ENCODE results near the gene PTPRJ. TPM values are rescaled to one million over a fixed set of nuclear protein-coding genes. Genes with fewer than 3 reads are reported as not detected.
"Not testable (repeated sequence)": the region's sequence is repeated elsewhere in the genome, so short reads cannot be mapped to it uniquely, and the experiment has no call there.

The PTPRJ gene
- total RNA-seq, 1 donor from 2014 or later = 34.9 TPM

DNA sequence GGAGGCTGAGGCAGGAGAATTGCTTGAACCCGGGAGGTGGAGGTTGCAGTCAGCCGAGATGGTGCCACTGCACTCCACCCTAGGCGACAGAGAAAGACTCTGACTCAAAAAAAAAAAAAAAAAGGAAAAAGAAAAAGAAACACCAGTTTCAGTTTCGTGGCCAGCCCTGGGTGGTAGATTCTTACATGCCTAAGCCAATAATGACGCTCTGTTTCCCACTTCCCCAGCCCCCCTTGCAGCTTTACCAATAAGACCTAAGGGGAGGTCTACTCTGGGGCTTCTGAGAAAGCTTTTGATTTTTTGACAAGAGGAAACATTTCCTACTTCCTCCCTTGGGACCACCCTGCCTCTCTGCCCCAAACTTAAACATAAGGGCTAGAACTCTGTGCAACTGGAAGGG, 30.0 kb upstream of the PTPRJ start:
- Histone ChIP-seq H3K4me1 (peaks cover 17% of the 10 kb centered on the region), H3K27me3 (no peaks in the 10 kb centered on the region), H3K36me3 (no peaks in the 10 kb centered on the region), H3K27ac (no peak overlapping the region), H3K4me3 (no peak overlapping the region), H3K9me3 (no peaks in the 10 kb centered on the region)
- TF ChIP-seq, protein P1, sequence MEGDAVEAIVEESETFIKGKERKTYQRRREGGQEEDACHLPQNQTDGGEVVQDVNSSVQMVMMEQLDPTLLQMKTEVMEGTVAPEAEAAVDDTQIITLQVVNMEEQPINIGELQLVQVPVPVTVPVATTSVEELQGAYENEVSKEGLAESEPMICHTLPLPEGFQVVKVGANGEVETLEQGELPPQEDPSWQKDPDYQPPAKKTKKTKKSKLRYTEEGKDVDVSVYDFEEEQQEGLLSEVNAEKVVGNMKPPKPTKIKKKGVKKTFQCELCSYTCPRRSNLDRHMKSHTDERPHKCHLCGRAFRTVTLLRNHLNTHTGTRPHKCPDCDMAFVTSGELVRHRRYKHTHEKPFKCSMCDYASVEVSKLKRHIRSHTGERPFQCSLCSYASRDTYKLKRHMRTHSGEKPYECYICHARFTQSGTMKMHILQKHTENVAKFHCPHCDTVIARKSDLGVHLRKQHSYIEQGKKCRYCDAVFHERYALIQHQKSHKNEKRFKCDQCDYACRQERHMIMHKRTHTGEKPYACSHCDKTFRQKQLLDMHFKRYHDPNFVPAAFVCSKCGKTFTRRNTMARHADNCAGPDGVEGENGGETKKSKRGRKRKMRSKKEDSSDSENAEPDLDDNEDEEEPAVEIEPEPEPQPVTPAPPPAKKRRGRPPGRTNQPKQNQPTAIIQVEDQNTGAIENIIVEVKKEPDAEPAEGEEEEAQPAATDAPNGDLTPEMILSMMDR (IDR thresholded peaks at IDR 0.05) = no peak
- no peak for ATAC-seq
- DNase-seq = no peak
- intact Hi-C loops (cut with DNase I) = no loop called here

DNA sequence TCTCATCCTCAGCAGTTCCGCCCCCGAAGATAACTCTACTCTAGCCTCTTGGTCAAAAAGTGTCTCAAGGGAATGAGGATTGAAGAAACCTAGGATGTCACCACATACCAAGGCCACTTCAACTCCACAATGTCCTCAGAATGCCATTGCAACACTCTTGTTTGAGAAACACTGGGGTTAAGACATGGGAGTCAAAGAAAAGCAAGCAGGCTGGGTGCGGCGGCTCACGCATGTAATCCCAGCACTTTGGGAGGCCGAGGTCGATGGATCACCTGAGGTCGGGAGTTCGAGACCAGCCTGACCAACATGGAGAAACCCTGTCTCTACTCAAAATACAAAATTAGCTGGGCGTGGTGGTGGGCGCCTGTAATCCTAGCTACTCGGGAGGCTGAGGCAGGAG, 28.9 kb upstream of the PTPRJ start:
- DNase-seq (peak; percentile 70), ATAC-seq (peak; percentile 51)
- H3K27ac ChIP-seq = not testable (repeated sequence)

DNA sequence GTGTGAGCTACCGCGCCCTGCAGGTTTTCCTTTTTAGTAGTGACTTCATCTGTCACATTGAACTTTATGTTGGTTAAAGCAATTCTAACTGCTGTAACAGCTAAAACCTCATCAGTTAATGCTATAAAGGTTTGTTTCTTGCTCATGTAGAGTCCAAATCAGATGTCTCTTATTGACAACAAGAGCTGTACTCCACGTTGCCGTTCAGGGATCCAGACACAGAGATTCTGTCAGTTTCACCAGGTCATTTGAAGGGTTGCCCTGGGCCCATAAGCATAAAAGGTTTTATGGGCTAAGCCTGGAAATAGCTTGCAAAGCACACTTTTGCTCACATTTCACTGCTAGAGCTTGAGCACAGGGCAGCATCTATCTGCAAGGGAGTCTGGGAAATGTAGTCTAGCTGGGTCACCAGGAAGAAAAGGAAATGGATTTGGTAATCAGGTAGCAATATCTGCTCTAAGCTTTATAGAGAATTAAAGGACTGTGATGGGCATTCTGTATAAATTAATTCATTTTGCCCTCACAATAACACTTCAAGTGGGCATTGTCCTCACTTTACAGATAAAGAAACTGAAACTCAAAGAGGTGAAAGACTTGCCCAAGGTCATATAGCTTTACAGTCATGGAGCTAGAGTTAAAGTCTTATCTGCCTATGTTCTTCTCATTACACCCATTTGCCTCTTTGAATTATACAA, 25.2 kb upstream of the PTPRJ start:
- Histone ChIP-seq H3K4me3 (no peak overlapping the region), H3K9me3 (no peaks in the 10 kb centered on the region), H3K4me1 (no peaks in the 10 kb centered on the region), H3K27me3 (no peaks in the 10 kb centered on the region), H3K36me3 (no peaks in the 10 kb centered on the region), H3K27ac (no peak overlapping the region)
- ATAC-seq (peak; percentile 60), DNase-seq (no peak)
- TF ChIP-seq, protein P1 (IDR thresholded peaks at IDR 0.05) = no peak
- intact Hi-C loops (cut with DNase I) = no loop called here

More for the DNA sequence above, 28.9 kb upstream of the PTPRJ start:
- H3K36me3 ChIP-seq; H3K4me3 ChIP-seq; H3K9me3 ChIP-seq; intact Hi-C loops (cut with DNase I); H3K27me3 ChIP-seq: not testable (repeated sequence)
- H3K4me1 ChIP-seq = peaks cover 10% of the 10 kb centered on the region

DNA sequence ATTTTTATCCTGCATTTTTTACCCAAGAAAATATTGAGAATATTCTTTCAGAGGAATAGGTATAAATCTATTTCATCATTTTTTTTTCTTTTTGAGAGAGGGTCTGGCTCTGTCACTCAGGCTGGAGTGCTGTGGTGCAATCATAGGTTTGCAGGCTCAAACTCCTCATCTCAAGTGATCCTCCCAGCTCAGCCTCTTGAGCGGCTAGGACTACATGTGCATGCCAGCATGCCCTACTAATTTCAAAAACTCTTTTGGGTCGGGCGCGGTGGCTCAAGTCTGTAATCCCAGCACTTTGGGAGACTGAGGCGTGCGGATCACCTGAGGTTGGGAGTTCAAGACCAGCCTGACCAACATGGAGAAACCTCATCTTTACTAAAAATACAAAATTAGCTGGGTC, 20.3 kb upstream of the PTPRJ start:
- H3K27me3 ChIP-seq = no peaks in the 10 kb centered on the region
- ATAC-seq (peak; percentile 80), DNase-seq (peak; percentile 79)
- intact Hi-C loops (cut with DNase I) = no loop called here
- TF ChIP-seq, protein P1 (IDR thresholded peaks at IDR 0.05) = no peak
- H3K36me3 ChIP-seq = no peaks in the 10 kb centered on the region
- no peak overlapping the region for H3K4me3 ChIP-seq
- no peaks in the 10 kb centered on the region for H3K9me3 ChIP-seq
- no peaks in the 10 kb centered on the region for H3K4me1 ChIP-seq
- no peak overlapping the region for H3K27ac ChIP-seq

DNA sequence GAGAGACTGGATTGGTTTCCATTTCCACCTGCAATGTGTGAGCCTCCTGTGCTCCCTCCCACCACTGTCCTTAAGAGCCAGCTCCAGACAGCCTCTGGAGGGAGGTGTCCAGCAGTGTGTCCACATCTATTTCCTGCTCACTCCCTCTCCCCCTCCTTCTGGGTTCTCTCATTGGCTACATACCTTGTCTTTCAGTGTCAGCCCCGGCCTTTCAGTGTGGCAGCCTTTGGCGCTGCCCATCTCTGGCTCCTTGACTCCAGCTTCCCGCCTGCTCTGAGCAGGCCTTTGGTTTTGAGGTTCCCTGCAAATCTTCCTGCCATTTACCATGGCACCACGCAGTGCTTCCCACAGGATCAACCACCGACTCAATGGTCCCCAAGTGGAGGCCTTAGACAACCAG, 19.0 kb upstream of the PTPRJ start:
- H3K4me3 ChIP-seq = no peak overlapping the region
- H3K27ac ChIP-seq = no peak overlapping the region
- H3K27me3 ChIP-seq = no peaks in the 10 kb centered on the region
- no peaks in the 10 kb centered on the region for H3K9me3 ChIP-seq
- no peaks in the 10 kb centered on the region for H3K4me1 ChIP-seq
- TF ChIP-seq, protein P1 (IDR thresholded peaks at IDR 0.05) = no peak
- intact Hi-C loops (cut with DNase I) = no loop called here
- H3K36me3 ChIP-seq = no peaks in the 10 kb centered on the region
- peak; percentile 75 for ATAC-seq
- no peak for DNase-seq

DNA sequence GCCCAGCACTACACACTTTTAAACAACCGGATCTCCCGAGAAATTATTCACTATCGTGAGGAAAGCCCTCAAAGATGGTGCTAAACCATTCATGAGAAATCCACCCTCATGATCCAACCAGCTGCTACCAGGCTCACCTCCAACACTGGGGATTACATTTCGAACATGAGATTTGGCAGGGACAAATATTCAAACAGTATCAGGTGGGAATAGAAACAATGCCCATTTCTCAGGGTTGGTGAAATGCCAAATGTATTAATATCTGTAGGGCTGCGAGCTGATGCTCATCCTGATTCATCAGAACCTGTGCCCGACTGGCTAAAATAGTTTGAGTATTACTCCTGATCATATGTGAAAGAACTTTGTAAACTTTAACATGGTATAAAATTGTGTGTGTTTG, 15.8 kb upstream of the PTPRJ start:
- no peaks in the 10 kb centered on the region for H3K4me1 ChIP-seq
- DNase-seq = no peak
- intact Hi-C loops (cut with DNase I) = no loop called here
- H3K36me3 ChIP-seq = no peaks in the 10 kb centered on the region
- ATAC-seq = no peak
- TF ChIP-seq, protein P1 (IDR thresholded peaks at IDR 0.05) = no peak
- no peaks in the 10 kb centered on the region for H3K9me3 ChIP-seq
- no peak overlapping the region for H3K4me3 ChIP-seq
- no peak overlapping the region for H3K27ac ChIP-seq
- no peaks in the 10 kb centered on the region for H3K27me3 ChIP-seq
